Measurements from ENCODE around the gene DPP10.
"Not testable (repeated sequence)": the region's sequence is repeated elsewhere in the genome, so short reads cannot be mapped to it uniquely, and the experiment has no call there.

Gene DPP10

DNA sequence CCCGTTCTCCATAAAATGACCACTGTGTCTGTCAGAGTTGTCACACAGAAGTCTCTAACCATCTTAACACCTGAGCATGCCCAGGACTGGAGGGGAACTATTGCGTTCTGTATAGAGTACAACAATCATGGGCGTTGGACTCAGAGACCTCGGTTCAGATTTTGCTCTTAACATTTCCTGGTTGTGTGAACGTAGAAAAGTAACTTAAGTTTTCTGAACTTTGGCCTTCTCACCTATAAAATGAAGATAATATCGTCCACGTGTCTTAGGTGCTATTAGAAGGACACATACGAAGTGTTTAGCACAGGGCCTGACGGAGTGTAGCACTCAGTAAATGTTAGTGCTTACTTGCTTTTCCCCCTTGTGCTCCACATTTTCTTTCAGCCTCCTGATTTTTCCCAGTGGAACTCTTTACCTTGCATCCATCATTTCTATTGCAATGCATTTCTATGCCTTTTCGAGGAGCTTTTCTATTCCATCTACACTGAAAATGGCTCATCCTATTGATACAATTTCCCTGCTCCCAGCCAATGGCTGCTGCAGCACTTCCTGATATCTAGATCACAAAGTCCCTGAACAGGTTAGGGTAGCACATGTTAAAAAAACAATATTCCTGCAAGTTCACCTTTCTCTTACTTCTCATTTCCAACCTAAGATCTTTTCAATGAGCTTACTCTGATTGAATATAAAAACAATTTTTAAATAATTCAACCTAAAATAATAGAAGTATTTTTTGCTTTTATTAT is 22.7 kb downstream of the DPP10 start:
- DNase-seq (ENCODE audit: low spot score) = no peak
- Mint-ChIP-seq H3K9me3 (no peaks in the 10 kb centered on the region), H3K4me3 (no peak overlapping the region), H3K27me3 (ENCODE audit: low read depth) (no peaks in the 10 kb centered on the region), H3K27ac (no peak overlapping the region), H3K4me1 (ENCODE audit: low read depth) (no peaks in the 10 kb centered on the region), H3K36me3 (ENCODE audit: low read depth) (no peaks in the 10 kb centered on the region)

DNA sequence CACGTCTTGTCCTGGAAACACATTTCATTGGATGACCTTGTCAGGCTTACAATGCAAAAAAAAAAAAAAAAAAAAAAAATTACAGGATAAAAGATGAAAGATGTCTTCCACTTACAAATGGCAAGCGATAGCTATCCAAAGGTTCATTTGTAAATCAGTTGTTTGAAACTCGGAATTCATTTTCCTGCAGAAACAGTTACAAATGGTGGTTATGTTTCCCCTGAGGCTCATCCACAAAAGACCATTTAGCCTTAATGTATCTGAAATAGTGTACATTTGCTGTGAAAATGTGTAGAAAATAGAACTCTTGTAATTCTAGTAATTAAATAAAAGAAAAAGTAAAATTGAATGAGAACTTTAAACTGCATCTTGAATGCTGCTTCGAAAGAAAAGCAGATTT is 25.9 kb downstream of the DPP10 start:
- H3K4me1 Mint-ChIP-seq (ENCODE audit: low read depth) = no peaks in the 10 kb centered on the region
- H3K9me3 Mint-ChIP-seq = no peaks in the 10 kb centered on the region
- DNase-seq (ENCODE audit: low spot score) = no peak
- no peaks in the 10 kb centered on the region for H3K27me3 Mint-ChIP-seq (ENCODE audit: low read depth)
- H3K36me3 Mint-ChIP-seq (ENCODE audit: low read depth) = no peaks in the 10 kb centered on the region
- H3K27ac Mint-ChIP-seq = no peak overlapping the region
- H3K4me3 Mint-ChIP-seq = no peak overlapping the region

DNA sequence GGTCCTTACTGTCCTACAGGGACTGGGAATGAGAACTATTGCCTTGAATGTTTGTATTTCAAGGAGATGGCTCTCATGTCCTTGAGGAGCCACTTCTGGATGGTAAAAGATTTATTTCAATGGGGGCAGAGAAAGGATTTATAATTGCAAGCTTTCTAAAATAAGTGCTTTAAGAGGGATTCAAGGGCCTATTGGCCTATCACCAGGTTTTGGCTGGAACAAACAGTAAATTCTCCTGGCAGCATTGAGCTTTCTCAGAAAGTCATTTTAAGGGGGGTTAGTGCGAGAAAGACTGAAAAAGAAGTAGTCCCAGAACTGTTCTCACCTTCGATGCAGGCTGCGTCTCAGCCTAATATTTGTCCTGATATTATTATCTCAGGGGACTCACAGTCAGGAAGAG is 29.8 kb downstream of the DPP10 start:
- Mint-ChIP-seq H3K36me3 (ENCODE audit: low read depth) (no peaks in the 10 kb centered on the region), H3K4me1 (ENCODE audit: low read depth) (no peaks in the 10 kb centered on the region), H3K27ac (no peak overlapping the region), H3K27me3 (ENCODE audit: low read depth) (no peaks in the 10 kb centered on the region), H3K9me3 (no peaks in the 10 kb centered on the region), H3K4me3 (no peak overlapping the region)
- no peak for DNase-seq (ENCODE audit: low spot score)

DNA sequence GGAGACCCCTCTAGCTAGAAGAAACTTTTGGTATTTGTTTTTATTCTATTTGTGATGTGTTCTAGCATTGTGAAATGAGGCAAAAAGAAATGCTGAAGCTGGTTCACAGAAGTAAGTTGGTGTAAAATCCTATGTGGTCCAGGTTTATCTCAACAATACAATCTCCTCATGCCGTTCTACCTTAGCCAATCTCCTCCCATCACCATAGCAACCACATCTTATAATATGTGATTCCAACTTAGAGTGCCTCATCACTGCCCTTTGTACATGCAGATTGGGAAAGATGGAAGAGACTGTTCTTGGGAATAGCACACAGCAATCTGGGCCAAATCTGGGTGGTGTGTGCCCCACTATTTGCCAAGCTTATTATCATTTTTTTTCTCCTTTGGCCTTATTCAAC is 30.3 kb downstream of the DPP10 start:
- Mint-ChIP-seq H3K4me1 (ENCODE audit: low read depth) (no peaks in the 10 kb centered on the region), H3K27ac (no peak overlapping the region), H3K9me3 (no peaks in the 10 kb centered on the region), H3K27me3 (ENCODE audit: low read depth) (no peaks in the 10 kb centered on the region), H3K4me3 (no peak overlapping the region), H3K36me3 (ENCODE audit: low read depth) (no peaks in the 10 kb centered on the region)
- no peak for DNase-seq (ENCODE audit: low spot score)

DNA sequence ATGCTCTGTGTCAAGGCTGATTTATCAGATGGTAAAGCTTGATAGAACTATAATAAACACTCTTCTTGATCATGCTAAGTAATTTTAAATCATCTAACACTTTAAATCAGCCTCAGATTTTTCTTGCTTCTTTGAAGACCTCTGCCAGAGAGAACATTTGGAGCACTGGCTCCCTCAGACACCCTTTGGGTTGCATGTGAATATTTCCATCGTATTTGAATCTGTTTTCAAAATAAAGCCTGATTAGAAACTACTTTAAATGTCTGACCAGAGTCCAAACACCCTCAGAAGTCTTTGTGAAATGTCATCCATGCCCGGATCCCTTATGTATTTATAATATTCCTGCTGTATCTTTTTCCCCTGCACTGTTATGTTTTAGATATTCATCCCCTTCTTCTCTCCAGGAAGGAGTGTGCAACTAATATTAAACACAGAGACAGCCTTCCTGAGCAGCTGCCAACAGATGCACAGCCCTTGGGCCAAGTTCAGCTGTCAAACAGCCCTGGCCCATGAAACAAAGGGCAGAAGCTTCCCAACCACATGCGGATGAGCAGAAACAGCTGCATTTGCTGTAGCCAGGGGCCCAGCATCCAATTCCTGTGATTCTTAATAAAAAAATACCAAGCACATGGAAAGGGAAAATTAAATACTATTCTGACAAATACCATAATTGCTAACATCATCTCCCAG is 46.5 kb downstream of the DPP10 start:
- Mint-ChIP-seq H3K4me3 (no peak overlapping the region), H3K27ac (no peak overlapping the region), H3K27me3 (ENCODE audit: low read depth) (no peaks in the 10 kb centered on the region), H3K36me3 (ENCODE audit: low read depth) (no peaks in the 10 kb centered on the region), H3K4me1 (ENCODE audit: low read depth) (no peaks in the 10 kb centered on the region), H3K9me3 (no peaks in the 10 kb centered on the region)
- no peak for DNase-seq (ENCODE audit: low spot score)

DNA sequence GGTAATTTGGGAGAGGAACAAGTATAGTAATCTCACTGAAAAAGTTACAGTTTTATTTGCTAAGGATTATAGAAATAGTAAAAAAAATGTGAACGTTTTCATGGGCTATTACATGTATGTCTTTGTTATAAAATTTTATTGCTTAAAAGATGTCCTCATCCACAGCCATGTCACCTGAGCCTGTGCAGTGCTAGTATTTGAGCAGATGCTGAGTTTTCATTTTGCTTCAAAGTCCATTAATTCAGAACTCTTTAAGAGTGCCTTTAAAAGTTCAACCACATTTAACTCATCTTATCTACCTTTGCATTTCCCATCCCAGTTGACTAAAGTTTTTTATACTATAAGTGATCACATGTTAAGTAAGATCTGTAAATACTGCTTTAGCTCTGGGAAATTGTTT is 52.6 kb downstream of the DPP10 start:
- no peaks in the 10 kb centered on the region for H3K27me3 Mint-ChIP-seq (ENCODE audit: low read depth)
- no peak overlapping the region for H3K27ac Mint-ChIP-seq
- H3K9me3 Mint-ChIP-seq = no peaks in the 10 kb centered on the region
- H3K36me3 Mint-ChIP-seq (ENCODE audit: low read depth) = no peaks in the 10 kb centered on the region
- no peaks in the 10 kb centered on the region for H3K4me1 Mint-ChIP-seq (ENCODE audit: low read depth)
- H3K4me3 Mint-ChIP-seq = no peak overlapping the region
- DNase-seq (ENCODE audit: low spot score) = no peak

DNA sequence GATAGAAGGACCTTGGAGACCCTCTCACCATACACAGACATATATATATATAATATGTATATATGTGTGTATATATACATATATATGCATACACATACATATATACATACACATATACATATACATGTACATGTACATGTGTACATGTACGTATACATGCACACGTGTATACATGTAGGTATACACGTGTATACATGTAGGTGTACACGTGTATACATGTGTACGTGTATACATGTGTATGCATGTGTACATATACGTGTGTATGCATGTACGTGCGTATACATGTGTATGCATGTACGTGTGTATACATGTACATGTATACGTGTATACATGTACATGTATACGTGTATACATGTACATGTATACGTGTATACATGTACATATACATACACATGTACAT is 54.5 kb downstream of the DPP10 start:
- no peaks in the 10 kb centered on the region for H3K9me3 Mint-ChIP-seq
- H3K4me3 Mint-ChIP-seq = no peak overlapping the region

DNA sequence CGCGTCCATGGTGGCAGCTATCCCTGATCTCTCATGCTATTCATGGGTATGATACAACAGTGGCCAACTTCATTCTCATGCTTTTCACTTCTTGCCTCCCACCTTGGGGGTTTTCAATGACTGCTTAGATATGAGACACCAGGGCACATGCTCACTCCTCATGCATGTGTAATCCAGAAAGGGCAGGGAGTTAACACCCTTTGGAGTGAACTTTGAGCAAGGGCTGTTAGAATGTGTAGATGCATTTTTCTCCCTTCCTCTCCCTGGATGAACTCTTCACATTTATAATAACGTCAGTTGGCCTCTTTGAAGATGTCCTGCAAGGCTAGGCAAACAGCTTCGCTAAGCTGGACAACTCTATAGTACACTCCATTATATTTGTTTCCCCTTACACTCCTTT is 56.7 kb downstream of the DPP10 start:
- no peak overlapping the region for H3K4me3 Mint-ChIP-seq
- H3K27me3 Mint-ChIP-seq (ENCODE audit: low read depth) = no peaks in the 10 kb centered on the region
- DNase-seq (ENCODE audit: low spot score) = no peak
- no peaks in the 10 kb centered on the region for H3K9me3 Mint-ChIP-seq
- no peak overlapping the region for H3K27ac Mint-ChIP-seq
- no peaks in the 10 kb centered on the region for H3K36me3 Mint-ChIP-seq (ENCODE audit: low read depth)
- no peaks in the 10 kb centered on the region for H3K4me1 Mint-ChIP-seq (ENCODE audit: low read depth)

More for the DNA sequence above, 54.5 kb downstream of the DPP10 start:
- Mint-ChIP-seq H3K36me3 (ENCODE audit: low read depth) (no peaks in the 10 kb centered on the region), H3K27me3 (ENCODE audit: low read depth) (no peaks in the 10 kb centered on the region), H3K27ac (no peak overlapping the region), H3K4me1 (ENCODE audit: low read depth) (no peaks in the 10 kb centered on the region)
- no peak for DNase-seq (ENCODE audit: low spot score)

DNA sequence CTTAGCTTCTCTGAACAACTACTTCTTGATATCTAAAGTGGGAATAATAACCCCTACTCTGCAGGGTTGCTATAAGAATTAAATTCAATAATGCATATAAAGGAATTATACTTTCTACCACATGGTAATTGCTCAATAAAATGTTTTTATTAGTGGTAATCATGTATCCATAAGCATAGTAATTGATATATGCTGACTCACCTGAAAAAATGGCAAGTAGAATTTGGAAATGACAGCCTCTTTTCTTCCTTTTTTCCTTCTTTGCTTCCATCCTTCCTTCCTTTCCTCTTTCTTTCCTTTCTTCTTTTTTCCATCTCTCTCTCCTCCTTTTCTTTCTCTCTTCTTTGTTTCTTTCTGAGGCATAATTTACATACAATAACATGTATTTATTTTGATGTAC is 65.3 kb downstream of the DPP10 start:
- Mint-ChIP-seq H3K27ac (no peak overlapping the region), H3K4me1 (ENCODE audit: low read depth) (no peaks in the 10 kb centered on the region), H3K36me3 (ENCODE audit: low read depth) (no peaks in the 10 kb centered on the region), H3K27me3 (ENCODE audit: low read depth) (no peaks in the 10 kb centered on the region), H3K4me3 (no peak overlapping the region), H3K9me3 (no peaks in the 10 kb centered on the region)
- no peak for DNase-seq (ENCODE audit: low spot score)

DNA sequence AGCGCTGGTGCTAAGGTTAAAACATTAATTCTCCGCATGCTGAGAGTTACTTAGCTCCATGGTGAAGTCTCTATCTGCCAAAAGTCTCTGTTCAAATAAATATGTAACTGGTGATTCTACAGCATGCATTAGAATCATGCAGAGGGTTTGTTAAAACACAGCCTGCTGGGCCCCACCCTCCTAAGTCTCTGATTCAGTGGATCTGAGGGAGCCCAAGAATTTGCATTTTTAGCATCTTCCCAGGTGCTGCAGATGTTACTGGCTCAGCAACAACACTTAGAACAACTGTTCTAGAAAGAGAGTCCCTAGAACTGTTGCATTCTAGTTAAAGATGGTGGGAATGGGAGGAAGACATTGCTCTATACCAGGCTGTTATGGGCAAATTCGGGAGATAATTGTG is 73.4 kb downstream of the DPP10 start:
- H3K36me3 Mint-ChIP-seq (ENCODE audit: low read depth) = no peaks in the 10 kb centered on the region
- H3K4me3 Mint-ChIP-seq = no peak overlapping the region
- H3K9me3 Mint-ChIP-seq = no peaks in the 10 kb centered on the region
- no peak overlapping the region for H3K27ac Mint-ChIP-seq
- no peak for DNase-seq (ENCODE audit: low spot score)
- no peaks in the 10 kb centered on the region for H3K27me3 Mint-ChIP-seq (ENCODE audit: low read depth)
- no peaks in the 10 kb centered on the region for H3K4me1 Mint-ChIP-seq (ENCODE audit: low read depth)

DNA sequence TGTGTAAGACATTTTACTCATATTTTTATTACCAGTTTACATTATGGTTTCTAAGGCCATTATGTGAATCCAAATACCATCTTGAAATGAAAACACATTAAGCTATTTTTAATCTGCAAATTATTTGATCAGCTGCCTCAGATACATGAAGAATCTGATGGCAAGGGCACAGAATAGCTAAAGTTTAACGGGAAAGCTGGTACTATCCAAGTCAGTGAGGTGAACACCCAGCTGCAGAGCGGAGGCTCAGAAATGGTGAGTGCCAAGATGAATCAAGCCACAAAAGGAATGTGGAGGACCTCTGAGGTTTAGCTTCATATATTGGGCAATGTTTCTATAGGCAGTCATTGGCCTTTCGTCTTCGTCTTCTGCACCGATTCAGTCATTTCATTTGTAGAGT is 75.1 kb downstream of the DPP10 start:
- no peaks in the 10 kb centered on the region for H3K36me3 Mint-ChIP-seq (ENCODE audit: low read depth)
- H3K4me3 Mint-ChIP-seq = no peak overlapping the region
- H3K4me1 Mint-ChIP-seq (ENCODE audit: low read depth) = no peaks in the 10 kb centered on the region
- H3K9me3 Mint-ChIP-seq = no peaks in the 10 kb centered on the region
- DNase-seq (ENCODE audit: low spot score) = no peak
- no peaks in the 10 kb centered on the region for H3K27me3 Mint-ChIP-seq (ENCODE audit: low read depth)
- H3K27ac Mint-ChIP-seq = no peak overlapping the region

DNA sequence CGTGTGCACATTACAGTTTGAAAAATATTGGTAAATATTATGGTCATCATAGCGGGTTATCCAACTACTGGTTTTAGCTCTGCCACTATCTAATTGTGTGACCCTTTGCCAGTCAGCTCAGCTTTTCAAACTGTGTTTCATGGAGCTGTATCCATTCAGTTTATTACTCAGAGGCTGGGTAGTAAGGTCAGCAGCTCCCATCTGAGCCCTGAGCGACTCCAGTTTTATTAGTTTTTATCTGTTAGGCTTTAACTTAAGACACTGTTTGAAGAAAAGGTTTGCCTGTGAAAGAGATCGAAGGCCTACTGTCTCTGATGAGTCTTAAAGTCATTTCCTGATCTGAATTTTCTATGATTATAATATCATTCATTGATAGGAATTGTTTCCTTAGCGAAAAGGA is 76.3 kb downstream of the DPP10 start:
- H3K27ac Mint-ChIP-seq = no peak overlapping the region
- no peak for DNase-seq (ENCODE audit: low spot score)
- no peaks in the 10 kb centered on the region for H3K36me3 Mint-ChIP-seq (ENCODE audit: low read depth)
- no peaks in the 10 kb centered on the region for H3K9me3 Mint-ChIP-seq
- no peaks in the 10 kb centered on the region for H3K27me3 Mint-ChIP-seq (ENCODE audit: low read depth)
- no peaks in the 10 kb centered on the region for H3K4me1 Mint-ChIP-seq (ENCODE audit: low read depth)
- H3K4me3 Mint-ChIP-seq = no peak overlapping the region

DNA sequence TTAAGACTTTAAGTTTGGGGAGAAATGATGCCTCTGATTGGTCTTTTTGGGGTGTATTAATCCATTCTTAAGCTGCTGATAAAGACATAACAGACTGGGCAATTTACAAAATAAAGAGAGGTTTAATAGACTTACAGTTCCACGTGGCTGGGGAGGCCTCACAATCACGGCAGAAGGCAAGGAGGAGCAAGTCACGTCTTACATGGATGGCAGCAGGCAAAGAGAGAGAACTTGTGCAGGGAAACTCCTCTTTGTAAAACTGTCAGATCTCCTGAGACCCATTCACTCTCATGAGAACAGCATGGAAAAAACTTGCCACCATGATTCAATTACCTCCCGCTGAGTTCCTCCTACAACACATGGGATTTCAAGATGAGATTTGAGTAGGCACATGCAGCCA is 80.2 kb downstream of the DPP10 start:
- not testable (repeated sequence) for H3K36me3 Mint-ChIP-seq (ENCODE audit: low read depth); H3K9me3 Mint-ChIP-seq; H3K4me3 Mint-ChIP-seq; H3K4me1 Mint-ChIP-seq (ENCODE audit: low read depth); DNase-seq (ENCODE audit: low spot score); H3K27ac Mint-ChIP-seq; H3K27me3 Mint-ChIP-seq (ENCODE audit: low read depth)

DNA sequence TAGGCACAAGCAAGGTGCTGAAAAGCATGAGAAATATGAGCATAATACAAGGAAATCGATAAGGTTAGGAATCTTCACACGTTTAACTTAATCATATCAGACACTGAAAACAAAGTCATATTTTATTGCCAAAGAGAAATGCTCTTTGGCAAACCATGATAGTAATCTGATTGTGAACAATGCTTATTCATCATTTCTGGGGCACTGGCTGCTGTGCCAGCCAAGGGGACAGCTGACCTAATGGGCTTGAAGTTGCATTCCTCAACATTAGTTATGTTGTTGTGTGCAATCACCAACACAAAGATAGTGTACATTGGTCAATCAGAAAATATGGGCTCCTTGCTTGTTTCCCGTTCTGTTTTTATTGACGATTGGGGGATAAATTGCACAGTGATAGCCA is 83.5 kb downstream of the DPP10 start:
- no peaks in the 10 kb centered on the region for H3K27me3 Mint-ChIP-seq (ENCODE audit: low read depth)
- no peak for DNase-seq (ENCODE audit: low spot score)
- no peaks in the 10 kb centered on the region for H3K4me1 Mint-ChIP-seq (ENCODE audit: low read depth)
- no peaks in the 10 kb centered on the region for H3K36me3 Mint-ChIP-seq (ENCODE audit: low read depth)
- H3K27ac Mint-ChIP-seq = no peak overlapping the region
- no peaks in the 10 kb centered on the region for H3K9me3 Mint-ChIP-seq
- no peak overlapping the region for H3K4me3 Mint-ChIP-seq

DNA sequence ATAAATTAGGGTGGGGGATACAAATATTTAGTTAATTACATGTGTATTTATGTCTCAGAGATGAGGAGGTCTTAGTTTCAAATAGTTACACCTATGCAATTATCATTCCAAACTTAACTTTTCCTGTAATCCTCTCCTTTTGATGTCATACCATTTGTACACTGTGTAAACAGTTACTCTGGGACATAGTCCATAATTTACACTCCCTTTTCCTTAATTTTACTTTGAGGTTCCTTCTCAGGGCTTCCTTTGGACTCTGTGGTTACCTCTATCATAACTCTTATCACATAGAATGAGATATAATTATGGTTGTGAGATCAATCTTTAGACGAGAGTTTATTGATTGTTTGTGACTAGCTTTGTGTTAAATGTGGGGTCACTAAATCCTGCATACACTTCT is 84.4 kb downstream of the DPP10 start:
- no peaks in the 10 kb centered on the region for H3K27me3 Mint-ChIP-seq (ENCODE audit: low read depth)
- H3K4me3 Mint-ChIP-seq = no peak overlapping the region

More for the DNA sequence above, 84.4 kb downstream of the DPP10 start:
- no peak for DNase-seq (ENCODE audit: low spot score)
- no peak overlapping the region for H3K27ac Mint-ChIP-seq
- no peaks in the 10 kb centered on the region for H3K9me3 Mint-ChIP-seq
- H3K4me1 Mint-ChIP-seq (ENCODE audit: low read depth) = no peaks in the 10 kb centered on the region
- no peaks in the 10 kb centered on the region for H3K36me3 Mint-ChIP-seq (ENCODE audit: low read depth)

Data from T-helper 2 cell treated with Interferon-gamma antibody and Interleukin-4, amounts not matched to agents 5 μg/mL and 100 μg/mL, for 36 hours (primary cell).